SK-N-SH (cell line): ENCODE results near the gene WIZ. TPM values are rescaled to one million over a fixed set of nuclear protein-coding genes. Genes with fewer than 3 reads are reported as not detected.

ENCODE experiments used
- CTCF ChIA-PET: fragments of 300-600, 350-600 bp; formaldehyde crosslinking; extraction: SDS; loops from one replicate; lab custom pipeline; 2021; lab: Yijun Ruan, JAX
- POLR2A ChIA-PET: fragments of 350-600 bp; sonication (Branson Sonifier 250); formaldehyde crosslinking; extraction: SDS; loops from one replicate; lab custom pipeline; 2020; ENCODE audit warnings: antibody characterized with exemption, inconsistent platforms; lab: Yijun Ruan, JAX
- DNase-seq: peaks from one replicate; pipeline ENCODE4 v3.0.0; 2012
- H2AFZ ChIP-seq: fragments of 200-600 bp; sonication (generic); 2 replicates; pipeline ENCODE4 v1.8.1; 2016; ENCODE audit warnings: antibody characterized with exemption, mild to moderate bottlenecking, low read depth
- H3F3A ChIP-seq: fragments of 200-600 bp; sonication (generic); replicated peaks from 2 replicates; pipeline ENCODE3; 2016; ENCODE audit warnings: antibody characterized with exemption, mild to moderate bottlenecking; ENCODE audit not compliant: insufficient read depth
- H3K27ac ChIP-seq, 2 experiments: fragments of 200-500 bp in 1 of 2; fragments of 200-600 bp in 1 of 2; sonication (Bioruptor generic) in 1 of 2; sonication (generic), shearing (Covaris generic) in 1 of 2; 2 replicates each; pipeline versions ENCODE4 v1.5.1 to v1.6.1; 2014 to 2016; ENCODE audit warnings: low read depth in 2 of 2, inconsistent platforms in 1 of 2, low read length in 1 of 2, mild to moderate bottlenecking in 1 of 2, mixed read lengths in 1 of 2
- H3K27me3 ChIP-seq: fragments of 200-600 bp; sonication (generic), shearing (Covaris generic); 2 replicates; pipeline ENCODE4 v1.6.1; 2016; ENCODE audit warnings: mixed run types; ENCODE audit not compliant: insufficient read depth
- H3K36me3 ChIP-seq, 2 experiments: fragments of 200-500 bp in 1 of 2; fragments of 200-600 bp in 1 of 2; sonication (Bioruptor generic) in 1 of 2; sonication (generic) in 1 of 2; replicated peaks in 1 of 2; 2 replicates each; pipeline versions ENCODE3 to v1.5.1; 2014 to 2016; ENCODE audit warnings: low read length in 1 of 2, mild to moderate bottlenecking in 1 of 2; ENCODE audit not compliant: insufficient read depth in 2 of 2, control insufficient read depth in 1 of 2
- H3K4me1 ChIP-seq, 2 experiments: fragments of 200-500 bp in 1 of 2; fragments of 200-600 bp in 1 of 2; sonication (Bioruptor generic) in 1 of 2; sonication (generic), shearing (Covaris generic) in 1 of 2; 2 replicates each; pipeline versions ENCODE4 v1.5.1 to v1.6.1; 2014 to 2016; ENCODE audit warnings: low read depth in 1 of 2, low read length in 1 of 2, mixed run types in 1 of 2; ENCODE audit not compliant: insufficient read depth in 2 of 2, control insufficient read depth in 1 of 2
- H3K4me2 ChIP-seq: fragments of 200-600 bp; sonication (generic), shearing (Covaris generic); 2 replicates; pipeline ENCODE4 v1.6.1; 2017; ENCODE audit warnings: mixed run types
- H3K4me3 ChIP-seq, 2 experiments: fragments of 200-500 bp in 1 of 2; fragments of 200-600 bp in 1 of 2; sonication (Bioruptor generic) in 1 of 2; sonication (generic), shearing (Covaris generic) in 1 of 2; 2 replicates each; pipeline versions ENCODE4 v1.5.1 to v1.8.1; 2014 to 2016; ENCODE audit warnings: low read depth in 2 of 2, inconsistent platforms in 1 of 2, low read length in 1 of 2, mild to moderate bottlenecking in 1 of 2, mixed read lengths in 1 of 2, moderate library complexity in 1 of 2
- H3K79me2 ChIP-seq: fragments of 200-600 bp; sonication (generic); 2 replicates; pipeline ENCODE4 v1.8.1; 2017; ENCODE audit warnings: mild to moderate bottlenecking; ENCODE audit not compliant: insufficient read depth
- H3K9ac ChIP-seq: fragments of 200-600 bp; sonication (generic); 2 replicates; pipeline ENCODE4 v1.6.1; 2017; ENCODE audit warnings: mixed run types
- H3K9me2 ChIP-seq: fragments of 200-600 bp; sonication (generic); 2 replicates; pipeline ENCODE4 v1.6.1; 2017; ENCODE audit warnings: mixed run types
- H3K9me3 ChIP-seq: fragments of 200-600 bp; sonication (generic); 2 replicates; pipeline ENCODE4 v1.6.1; 2017; ENCODE audit warnings: mixed run types, mild to moderate bottlenecking, moderate library complexity
- H4K20me1 ChIP-seq: fragments of 200-600 bp; sonication (generic); 2 replicates; pipeline ENCODE4 v1.6.1; 2017; ENCODE audit warnings: mild to moderate bottlenecking, mixed run types; ENCODE audit not compliant: insufficient read depth
- EZH2phosphoT487 ChIP-seq: fragments of 200-600 bp; sonication (generic); IDR thresholded peaks from 2 replicates; pipeline ENCODE4 v1.6.1; 2017; ENCODE audit warnings: low read depth, mixed run types, mild to moderate bottlenecking, antibody characterized with exemption, moderate library complexity, borderline replicate concordance
- GABPA ChIP-seq: IDR thresholded peaks from 2 replicates; pipeline ENCODE4 v1.4.0; 2012; ENCODE audit warnings: low read depth, mild to moderate bottlenecking
- GATA2 ChIP-seq: sonication (generic); formaldehyde crosslinking; IDR thresholded peaks from 2 replicates; pipeline ENCODE4 v1.5.0; 2020; ENCODE audit warnings: mild to moderate bottlenecking, missing genetic modification reagents
- IRF3 ChIP-seq: fragments of 150-350 bp; IDR thresholded peaks from 2 replicates; pipeline ENCODE4 v1.6.1; 2016; ENCODE audit warnings: mild to moderate bottlenecking, low read depth, low read length
- JUND ChIP-seq: IDR thresholded peaks from 2 replicates; pipeline ENCODE4 v1.4.0; 2012
- MEF2A ChIP-seq: IDR thresholded peaks from 2 replicates; pipeline ENCODE4 v1.4.0; 2012; ENCODE audit warnings: low read depth, borderline replicate concordance
- MXI1 ChIP-seq: IDR thresholded peaks from 2 replicates; pipeline ENCODE4 v1.6.1; 2012; ENCODE audit warnings: mild to moderate bottlenecking, low read depth, low read length, improper control_type of control experiment
- NRF1 ChIP-seq: IDR thresholded peaks from 2 replicates; pipeline ENCODE4 v1.6.1; 2012; ENCODE audit warnings: low read depth, mild to moderate bottlenecking, low read length
- POLR2AphosphoS5 ChIP-seq: IDR thresholded peaks from 2 replicates; pipeline ENCODE4 v1.6.1; 2012; ENCODE audit warnings: low read depth, low read length
- SIN3A ChIP-seq: IDR thresholded peaks from 2 replicates; pipeline ENCODE4 v1.6.1; 2012; ENCODE audit warnings: low read depth, mild to moderate bottlenecking, low read length, moderate library complexity, borderline replicate concordance
- TEAD4 ChIP-seq: IDR thresholded peaks from 2 replicates; pipeline ENCODE4 v1.4.0; 2012; ENCODE audit warnings: mild to moderate bottlenecking, borderline replicate concordance; ENCODE audit not compliant: insufficient read depth
- USF1 ChIP-seq: IDR thresholded peaks from 2 replicates; pipeline ENCODE4 v1.4.0; 2012; ENCODE audit warnings: low read depth, borderline replicate concordance
- WGBS: methylation state at CpG from one replicate; pipeline ENCODE4 v1.1.6; 2017; ENCODE audit warnings: low lambda C conversion rate; 5-methylcytosine and 5-hydroxymethylcytosine counted together
- polyA plus RNA-seq, 3 experiments: library from polyadenylated mRNA; depleted of rRNA; stranded (reverse); fragments of >200 nt; gene quantifications; 2 replicates each; pipeline ENCODE4 v1.2.3, GENCODE V29; 2012
- TF ChIP-seq, protein P1 (sequence below): IDR thresholded peaks from 2 replicates; pipeline ENCODE4 v1.4.0; 2012; ENCODE audit warnings: low read depth, borderline replicate concordance
- TF ChIP-seq, protein P2 (sequence below): IDR thresholded peaks from 2 replicates; pipeline ENCODE4 v1.4.0; 2012; ENCODE audit warnings: low read depth

The WIZ gene
- polyA plus RNA-seq, 1 of the 3 experiments (the other 2 are of a cell fraction): 15.5 TPM

- TF ChIP-seq, protein P1, sequence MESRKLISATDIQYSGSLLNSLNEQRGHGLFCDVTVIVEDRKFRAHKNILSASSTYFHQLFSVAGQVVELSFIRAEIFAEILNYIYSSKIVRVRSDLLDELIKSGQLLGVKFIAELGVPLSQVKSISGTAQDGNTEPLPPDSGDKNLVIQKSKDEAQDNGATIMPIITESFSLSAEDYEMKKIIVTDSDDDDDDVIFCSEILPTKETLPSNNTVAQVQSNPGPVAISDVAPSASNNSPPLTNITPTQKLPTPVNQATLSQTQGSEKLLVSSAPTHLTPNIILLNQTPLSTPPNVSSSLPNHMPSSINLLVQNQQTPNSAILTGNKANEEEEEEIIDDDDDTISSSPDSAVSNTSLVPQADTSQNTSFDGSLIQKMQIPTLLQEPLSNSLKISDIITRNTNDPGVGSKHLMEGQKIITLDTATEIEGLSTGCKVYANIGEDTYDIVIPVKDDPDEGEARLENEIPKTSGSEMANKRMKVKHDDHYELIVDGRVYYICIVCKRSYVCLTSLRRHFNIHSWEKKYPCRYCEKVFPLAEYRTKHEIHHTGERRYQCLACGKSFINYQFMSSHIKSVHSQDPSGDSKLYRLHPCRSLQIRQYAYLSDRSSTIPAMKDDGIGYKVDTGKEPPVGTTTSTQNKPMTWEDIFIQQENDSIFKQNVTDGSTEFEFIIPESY: no peak
- TF ChIP-seq MXI1 (no peak), GABPA (no peak), NRF1 (no peak), IRF3 (no peak), SIN3A (no peak), POLR2AphosphoS5 (no peak), EZH2phosphoT487 (no peak), TEAD4 (no peak), JUND (no peak), USF1 (no peak), GATA2 (no peak), MEF2A (no peak)
- TF ChIP-seq, protein P2, sequence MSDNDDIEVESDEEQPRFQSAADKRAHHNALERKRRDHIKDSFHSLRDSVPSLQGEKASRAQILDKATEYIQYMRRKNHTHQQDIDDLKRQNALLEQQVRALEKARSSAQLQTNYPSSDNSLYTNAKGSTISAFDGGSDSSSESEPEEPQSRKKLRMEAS: no peak
- Histone ChIP-seq H3K9me2 (no peaks in the 10 kb centered on the region), H3K27ac (no peak overlapping the region), H3F3A (no peaks in the 10 kb centered on the region), H4K20me1 (no peaks in the 10 kb centered on the region), H3K4me3 (no peak overlapping the region), H3K79me2 (no peaks in the 10 kb centered on the region), H3K4me1 (peaks cover 0 to 5% of the 10 kb centered on the region in 2 experiments; a peak in 1 of 4 replicates), H3K27me3 (no peaks in the 10 kb centered on the region), H2AFZ (no peak overlapping the region), H3K36me3 (no peaks in the 10 kb centered on the region), H3K9ac (no peak overlapping the region), H3K9me3 (no peaks in the 10 kb centered on the region), H3K4me2 (no peak overlapping the region)
- CTCF ChIA-PET: interaction anchor here (1.2 to 1.9 kb wide), 2 partner anchors 18 to 346 kb away, joined by 3 to 4 read pairs; no protein-coding TSS in a partner anchor
- DNase-seq: no peak
- POLR2A ChIA-PET: no interaction called here
- 84% methylated on average over 9 of the region's 10 CpGs for WGBS
Measured at GRCh38 chr19:15437355-15438123, 12.2 kb downstream of the WIZ start.
